ENCODE measurements around the gene TMEM248.
"Not testable (repeated sequence)": the region's sequence is repeated elsewhere in the genome, so short reads cannot be mapped to it uniquely, and the experiment has no call there.

- not testable (repeated sequence) for TF ChIP-seq POLR2A, CTCF (IDR thresholded peaks at IDR 0.05)
Observed at GRCh38 chr7:67004145-67004544, 83.1 kb downstream of the TMEM248 start.
